H1 (cell line): ENCODE data around the gene LRRC55. TPM values are rescaled to one million over a fixed set of nuclear protein-coding genes. Genes with fewer than 3 reads are reported as not detected.

Source experiments
- CTCF ChIA-PET: fragments of 300-600 bp; sonication (Branson Sonifier 250); formaldehyde crosslinking; loops from one replicate; lab custom pipeline; 2021; ENCODE audit not compliant: partially characterized antibody; lab: Charles Lee
- POLR2A ChIA-PET: fragments of 300-600 bp; sonication (Branson Sonifier 250); formaldehyde crosslinking; loops from one replicate; lab custom pipeline; 2021; ENCODE audit warnings: inconsistent platforms; ENCODE audit not compliant: partially characterized antibody; lab: Charles Lee
- DNase-seq, 2 experiments: peaks; one replicate each; pipeline versions ENCODE4 v3.0.0 to v3.0.0-alpha.2; 2010 to 2022; ENCODE audit warnings: low spot score in 2 of 2, low read depth in 1 of 2, mixed read lengths in 1 of 2
- FAIRE-seq: peaks from 2 replicates; lab custom pipeline; 2011; peaks lifted over from hg19 to GRCh38; lab: Jason Lieb, UNC
- H2AFZ ChIP-seq: 2 replicates; pipeline ENCODE4 v1.8.1; 2012; ENCODE audit warnings: low read length, inconsistent platforms
- H2AK5ac ChIP-seq: 2 replicates; pipeline ENCODE4 v1.6.1; 2013; ENCODE audit warnings: low read depth, low read length
- H2BK120ac ChIP-seq: replicated peaks from 2 replicates; pipeline ENCODE3; 2013; ENCODE audit warnings: low read depth, low read length, inconsistent platforms
- H2BK12ac ChIP-seq: 2 replicates; pipeline ENCODE4 v1.6.1; 2013; ENCODE audit warnings: low read depth, low read length
- H2BK15ac ChIP-seq: 2 replicates; pipeline ENCODE4 v1.6.1; 2013; ENCODE audit warnings: low read length
- H2BK20ac ChIP-seq: 2 replicates; pipeline ENCODE4 v1.6.1; 2013; ENCODE audit warnings: low read length
- H2BK5ac ChIP-seq: 2 replicates; pipeline ENCODE4 v1.6.1; 2013; ENCODE audit warnings: low read depth, low read length
- H3K14ac ChIP-seq: 2 replicates; pipeline ENCODE4 v1.6.1; 2013; ENCODE audit warnings: inconsistent platforms; ENCODE audit not compliant: insufficient read length
- H3K18ac ChIP-seq: 2 replicates; pipeline ENCODE4 v1.6.1; 2013; ENCODE audit warnings: low read length; ENCODE audit errors: extremely low read depth
- H3K23ac ChIP-seq: 2 replicates; pipeline ENCODE4 v1.6.1; 2013; ENCODE audit warnings: inconsistent platforms; ENCODE audit not compliant: insufficient read length
- H3K23me2 ChIP-seq: 2 replicates; pipeline ENCODE4 v1.6.1; 2013; ENCODE audit warnings: low read depth, low read length
- H3K27ac ChIP-seq: 2 replicates; pipeline ENCODE4 v1.6.1; 2011; ENCODE audit warnings: low read depth, low read length, inconsistent platforms
- H3K27me3 ChIP-seq, 4 experiments: replicated peaks in 1 of 4; 1 replicate in 1 of 4; 2 replicates in 3 of 4; pipeline versions ENCODE4 v1.6.1 to v1.8.1; 2011 to 2013; ENCODE audit warnings: low read length in 3 of 4, mild to moderate bottlenecking in 3 of 4, inconsistent platforms in 2 of 4, mixed read lengths in 2 of 4, moderate library complexity in 1 of 4; ENCODE audit not compliant: control insufficient read depth in 3 of 4, insufficient read depth in 3 of 4; ENCODE audit errors: extremely low read depth in 1 of 4
- H3K36me3 ChIP-seq, 4 experiments: 2 replicates each; pipeline versions ENCODE4 v1.6.1 to v1.8.1; 2011 to 2013; ENCODE audit warnings: mild to moderate bottlenecking in 4 of 4, low read length in 3 of 4, moderate library complexity in 2 of 4, control low read depth in 1 of 4, inconsistent platforms in 1 of 4; ENCODE audit not compliant: insufficient read depth in 4 of 4, control insufficient read depth in 2 of 4
- H3K4ac ChIP-seq: replicated peaks from 2 replicates; pipeline ENCODE3; 2013; ENCODE audit warnings: low read length, low read depth, mixed read lengths, inconsistent platforms; ENCODE audit not compliant: insufficient read length
- H3K4me1 ChIP-seq, 4 experiments: replicated peaks in 1 of 4; 1 replicate in 1 of 4; 2 replicates in 3 of 4; pipeline versions ENCODE4 v1.6.1 to v1.8.1; 2011 to 2013; ENCODE audit warnings: low read length in 3 of 4, inconsistent platforms in 2 of 4, mixed read lengths in 1 of 4; ENCODE audit not compliant: insufficient read depth in 4 of 4, control insufficient read depth in 3 of 4
- H3K4me2 ChIP-seq, 2 experiments: 2 replicates each; pipeline versions ENCODE4 v1.6.1 to v1.8.1; 2011 to 2013; ENCODE audit warnings: low read depth in 2 of 2, low read length in 2 of 2, control low read depth in 1 of 2, inconsistent platforms in 1 of 2, mild to moderate bottlenecking in 1 of 2; ENCODE audit not compliant: insufficient read depth in 1 of 2
- H3K4me3 ChIP-seq, 4 experiments: fragments of 200-600, 300-600 bp in 1 of 4; sonication (generic), shearing (Covaris generic), sonication (Bioruptor Twin) in 1 of 4; 2 replicates each; pipeline versions ENCODE4 v1.5.1 to v1.8.1; 2011 to 2016; ENCODE audit warnings: low read length in 4 of 4, low read depth in 3 of 4, control low read depth in 2 of 4, inconsistent platforms in 2 of 4, mild to moderate bottlenecking in 2 of 4, mixed read lengths in 1 of 4, moderate library complexity in 1 of 4; ENCODE audit not compliant: insufficient read depth in 2 of 4; ENCODE audit errors: extremely low read depth in 1 of 4
- H3K56ac ChIP-seq: replicated peaks from 2 replicates; pipeline ENCODE3; 2013; ENCODE audit warnings: low read depth, mild to moderate bottlenecking, mixed read lengths, low read length, inconsistent platforms; ENCODE audit not compliant: insufficient read length
- H3K79me1 ChIP-seq: 2 replicates; pipeline ENCODE4 v1.6.1; 2013; ENCODE audit warnings: low read depth, low read length, control low read depth
- H3K79me2 ChIP-seq, 2 experiments: 2 replicates each; pipeline versions ENCODE4 v1.6.1 to v1.8.1; 2012 to 2013; ENCODE audit warnings: low read length in 2 of 2, mild to moderate bottlenecking in 2 of 2, inconsistent platforms in 1 of 2; ENCODE audit not compliant: insufficient read depth in 2 of 2, control insufficient read depth in 1 of 2
- H3K9ac ChIP-seq, 4 experiments: replicated peaks in 1 of 4; 1 replicate in 1 of 4; 2 replicates in 3 of 4; pipeline versions ENCODE4 v1.6.1 to v1.8.1; 2011 to 2013; ENCODE audit warnings: low read depth in 3 of 4, low read length in 3 of 4, control low read depth in 2 of 4, mild to moderate bottlenecking in 2 of 4, moderate library complexity in 2 of 4, inconsistent platforms in 1 of 4; ENCODE audit errors: extremely low read depth in 1 of 4
- H3K9me3 ChIP-seq, 2 experiments: 2 replicates each; pipeline versions ENCODE4 v1.6.1 to v1.8.1; 2012 to 2013; ENCODE audit warnings: mild to moderate bottlenecking in 2 of 2, moderate library complexity in 2 of 2, control low read depth in 1 of 2, inconsistent platforms in 1 of 2, low read depth in 1 of 2, low read length in 1 of 2, mixed read lengths in 1 of 2; ENCODE audit not compliant: insufficient read depth in 2 of 2
- H4K20me1 ChIP-seq, 2 experiments: replicated peaks in 1 of 2; 2 replicates each; pipeline versions ENCODE3 to v1.8.1; 2011 to 2013; ENCODE audit warnings: inconsistent platforms in 2 of 2, low read length in 2 of 2, mild to moderate bottlenecking in 1 of 2; ENCODE audit not compliant: insufficient read depth in 2 of 2, control insufficient read depth in 1 of 2
- H4K5ac ChIP-seq: 2 replicates; pipeline ENCODE4 v1.6.1; 2013; ENCODE audit warnings: low read length, low read depth, mixed read lengths, inconsistent platforms; ENCODE audit not compliant: insufficient read length
- H4K8ac ChIP-seq: 2 replicates; pipeline ENCODE4 v1.8.0; 2013; ENCODE audit warnings: mild to moderate bottlenecking, moderate library complexity, low read length, inconsistent platforms; ENCODE audit not compliant: insufficient read depth; ENCODE audit errors: extremely low read depth
- H4K91ac ChIP-seq: replicated peaks from 2 replicates; pipeline ENCODE3; 2013; ENCODE audit warnings: low read length, mixed read lengths, inconsistent platforms; ENCODE audit not compliant: insufficient read length
- ASH2L ChIP-seq: fragments of 200-600, 300-600 bp; sonication (generic); IDR thresholded peaks from one replicate; pipeline ENCODE4 v1.7.1; 2017; ENCODE audit warnings: low read length
- CBX5 ChIP-seq: fragments of 300-800, 300-1000 bp; sonication (generic); IDR thresholded peaks from 2 replicates; pipeline ENCODE4 v1.7.1; 2016; ENCODE audit warnings: antibody characterized with exemption, low read length, low read depth
- CBX8 ChIP-seq: fragments of 300-800, 300-1000 bp; sonication (generic); IDR thresholded peaks from 2 replicates; pipeline ENCODE4 v1.7.1; 2016; ENCODE audit warnings: low read depth, low read length, borderline replicate concordance
- SIRT6 ChIP-seq: IDR thresholded peaks from one replicate; pipeline ENCODE4 v1.7.1; 2012; ENCODE audit warnings: low read length, inconsistent platforms
- WGBS, 2 experiments: shearing (Covaris generic) in 1 of 2; methylation state at CpG; one replicate each; pipeline versions ENCODE4 v1.1.6 to v1.1.7; 2013 to 2015; ENCODE audit warnings: low lambda C conversion rate in 2 of 2, mixed read lengths in 2 of 2, inconsistent platforms in 1 of 2, low coverage in 1 of 2, missing lambda C conversion rate in 1 of 2; ENCODE audit not compliant: insufficient replicate concordance in 2 of 2, insufficient coverage in 1 of 2, insufficient read length in 1 of 2; ENCODE audit errors: extremely low coverage in 1 of 2, missing lambda C conversion rate in 1 of 2; 5-methylcytosine and 5-hydroxymethylcytosine counted together
- polyA plus RNA-seq, 7 experiments: library from polyadenylated mRNA; depleted of rRNA in 3 of 7; stranded (reverse) in 5 of 7; unstranded in 2 of 7; fragments of >200 nt in 5 of 7; fragments of 200-250 nt in 2 of 7; gene quantifications; 1 replicate in 5 of 7; 2 replicates in 1 of 7; 4 replicates in 1 of 7; pipeline versions ENCODE4 v1.2.1 to v1.2.3, GENCODE V29; 2011 to 2013; ENCODE audit warnings: missing spikeins in 2 of 7, mixed read lengths in 2 of 7
- total RNA-seq: library from RNA; stranded (reverse); fragmentation: NEBNext Ultra II Directional; extraction: Animal tissue kit (Norgen Biotek cat#: 25700); gene quantifications from 2 replicates; pipeline ENCODE4 v1.2.1, GENCODE V29; 2021

LRRC55 gene
- total and polyA plus RNA-seq, 2 of the 8 experiments (the other 6 are each of a cell fraction or from before 2014, with no cell fraction given): 0.62 to 1.1 TPM

- Histone ChIP-seq H3K23me2 (no peaks in the 10 kb centered on the region), H3K4me2 (no peak overlapping the region), H2BK20ac (no peak overlapping the region), H4K8ac (no peak overlapping the region), H2BK12ac (no peak overlapping the region), H3K56ac (no peak overlapping the region), H2BK120ac (no peak overlapping the region), H2AK5ac (no peak overlapping the region), H3K27ac (no peak overlapping the region), H2BK5ac (no peak overlapping the region), H4K20me1 (no peaks in the 10 kb centered on the region), H3K79me1 (no peaks in the 10 kb centered on the region), H3K14ac (no peak overlapping the region), H4K91ac (no peak overlapping the region), H3K4me1 (peaks cover 0 to 3% (median 0%) of the 10 kb centered on the region in 4 experiments; a peak in 2 of 7 replicates), H2BK15ac (no peak overlapping the region), H2AFZ (no peak overlapping the region), H3K23ac (no peak overlapping the region), H3K4ac (no peak overlapping the region), H3K9ac (no peak overlapping the region), H4K5ac (no peak overlapping the region), H3K9me3 (no peaks in the 10 kb centered on the region), H3K4me3 (no peak overlapping the region), H3K36me3 (no peaks in the 10 kb centered on the region), H3K18ac (no peak overlapping the region), H3K27me3 (no peaks in the 10 kb centered on the region), H3K79me2 (no peaks in the 10 kb centered on the region)
- DNase-seq (no peak), FAIRE-seq (no peak)
- 92% methylated on average over 2 of the region's 2 CpGs; no CpG with 5 or more reads in 1 of the 2 experiments for WGBS, 2 experiments
- ChIA-PET CTCF (interaction anchor here (1.3 kb wide), 1 partner anchor 25 kb away, joined by 4 read pairs; no protein-coding TSS in a partner anchor), POLR2A (no interaction called here)
- TF ChIP-seq SIRT6 (no peak), CBX8 (no peak), CBX5 (no peak), ASH2L (no peak)
Observed at GRCh38 chr11:57224128-57224527, 42.4 kb downstream of the LRRC55 start.
